GM18511 (cell line): Measurements from ENCODE around the gene ASIC2.

ENCODE experiments used
- ATAC-seq: cut with Tn5 transposase; IDR thresholded peaks from one replicate; pipeline ENCODE4 v1.9.1; 2021; ENCODE audit warnings: mild to moderate bottlenecking, moderate library complexity; ENCODE audit not compliant: unreplicated experiment

Gene ASIC2

GRCh38 chr17:33292981-33293867, at the start of gene ASIC2:
ASIC2 (minus strand) TSS chr17:33293295.
- ATAC-seq = no peak

GRCh38 chr17:33342025-33342424, 48.9 kb upstream of the ASIC2 start:
- no peak for ATAC-seq

GRCh38 chr17:33338242-33338641, 45.1 kb upstream of the ASIC2 start:
- ATAC-seq = no peak

GRCh38 chr17:33335491-33336173, 42.5 kb upstream of the ASIC2 start:
- no peak for ATAC-seq

- no peak for ATAC-seq
Measured at GRCh38 chr17:33334703-33335102, 41.6 kb upstream of the ASIC2 start.

- no peak for ATAC-seq
Measured at GRCh38 chr17:33330877-33331276, 37.8 kb upstream of the ASIC2 start.

GRCh38 chr17:33328129-33328528, 35.0 kb upstream of the ASIC2 start:
- no peak for ATAC-seq

- no peak for ATAC-seq
Measured at GRCh38 chr17:33324736-33325135, 31.6 kb upstream of the ASIC2 start.

- no peak for ATAC-seq
Measured at GRCh38 chr17:33322063-33322462, 29.0 kb upstream of the ASIC2 start.

- ATAC-seq = no peak
Measured at GRCh38 chr17:33318241-33318640, 25.1 kb upstream of the ASIC2 start.

- no peak for ATAC-seq
Measured at GRCh38 chr17:33316746-33317145, 23.7 kb upstream of the ASIC2 start.

- ATAC-seq = no peak
Measured at GRCh38 chr17:33310296-33310695, 17.2 kb upstream of the ASIC2 start.

GRCh38 chr17:33303254-33303653, 10.2 kb upstream of the ASIC2 start:
- ATAC-seq = no peak

- ATAC-seq = no peak
Measured at GRCh38 chr17:33302394-33302793, 9.3 kb upstream of the ASIC2 start.

GRCh38 chr17:33300241-33300640, 7.1 kb upstream of the ASIC2 start:
- no peak for ATAC-seq

GRCh38 chr17:33299115-33299514, 6.0 kb upstream of the ASIC2 start:
- ATAC-seq = no peak

GRCh38 chr17:33297643-33298042, 4.5 kb upstream of the ASIC2 start:
- no peak for ATAC-seq

- ATAC-seq = no peak
Measured at GRCh38 chr17:33294994-33295393, 1.9 kb upstream of the ASIC2 start.

- ATAC-seq = no peak
Measured at GRCh38 chr17:33292201-33292980, 704 bp downstream of the ASIC2 start.

GRCh38 chr17:33291248-33292200, 1.6 kb downstream of the ASIC2 start:
- ATAC-seq = no peak
